ENCODE results near the gene TMC4.

DNA sequence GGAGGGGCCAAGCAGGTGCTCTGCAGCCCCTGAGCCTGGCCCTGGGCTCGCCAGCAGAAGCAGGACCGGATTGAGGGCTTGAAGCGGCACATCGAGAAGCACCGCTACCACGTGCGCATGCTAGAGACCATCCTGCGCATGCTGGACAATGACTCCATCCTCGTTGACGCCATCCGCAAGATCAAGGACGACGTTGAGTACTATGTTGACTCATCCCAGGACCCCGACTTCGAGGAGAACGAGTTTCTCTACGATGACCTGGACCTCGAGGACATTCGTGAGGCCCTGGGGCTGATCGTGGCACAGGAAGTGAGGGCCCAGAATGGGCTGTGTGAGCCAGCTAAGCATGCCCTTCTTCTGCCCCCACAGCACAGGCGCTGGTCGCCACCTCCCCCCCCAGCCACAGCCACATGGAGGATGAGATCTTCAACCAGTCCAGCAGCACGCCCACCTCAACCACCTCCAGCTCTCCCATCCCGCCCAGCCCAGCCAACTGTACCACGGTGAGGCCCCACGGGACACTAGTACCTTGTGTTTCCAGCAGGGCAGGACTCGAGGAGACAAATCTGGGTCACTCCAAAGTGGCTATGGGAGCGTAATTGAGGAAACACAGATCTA lies 27.3 kb downstream of the TMC4 start:
- TF ChIP-seq, protein P1, sequence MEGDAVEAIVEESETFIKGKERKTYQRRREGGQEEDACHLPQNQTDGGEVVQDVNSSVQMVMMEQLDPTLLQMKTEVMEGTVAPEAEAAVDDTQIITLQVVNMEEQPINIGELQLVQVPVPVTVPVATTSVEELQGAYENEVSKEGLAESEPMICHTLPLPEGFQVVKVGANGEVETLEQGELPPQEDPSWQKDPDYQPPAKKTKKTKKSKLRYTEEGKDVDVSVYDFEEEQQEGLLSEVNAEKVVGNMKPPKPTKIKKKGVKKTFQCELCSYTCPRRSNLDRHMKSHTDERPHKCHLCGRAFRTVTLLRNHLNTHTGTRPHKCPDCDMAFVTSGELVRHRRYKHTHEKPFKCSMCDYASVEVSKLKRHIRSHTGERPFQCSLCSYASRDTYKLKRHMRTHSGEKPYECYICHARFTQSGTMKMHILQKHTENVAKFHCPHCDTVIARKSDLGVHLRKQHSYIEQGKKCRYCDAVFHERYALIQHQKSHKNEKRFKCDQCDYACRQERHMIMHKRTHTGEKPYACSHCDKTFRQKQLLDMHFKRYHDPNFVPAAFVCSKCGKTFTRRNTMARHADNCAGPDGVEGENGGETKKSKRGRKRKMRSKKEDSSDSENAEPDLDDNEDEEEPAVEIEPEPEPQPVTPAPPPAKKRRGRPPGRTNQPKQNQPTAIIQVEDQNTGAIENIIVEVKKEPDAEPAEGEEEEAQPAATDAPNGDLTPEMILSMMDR (conservative IDR thresholded peaks at IDR 0.05; ENCODE audit: low read length) = no peak
- no peak for TF ChIP-seq EZH2phosphoT487 (IDR thresholded peaks at IDR 0.05; ENCODE audit: borderline replicate concordance)
